VCaP (cell line): ENCODE measurements around the gene GPA33.

Experiments used
- H3K27ac ChIP-seq: fragments of 450-650 bp; 2 replicates; pipeline ENCODE4 v1.5.1; 2017
- CTCF ChIP-seq: fragments of 450-650 bp; conservative IDR thresholded peaks from 2 replicates; pipeline ENCODE4 v1.5.1; 2017; ENCODE audit warnings: mild to moderate bottlenecking, moderate library complexity

Gene GPA33

GRCh38 chr1:167132301-167133010, 42.3 kb upstream of the GPA33 start:
- no peak for TF ChIP-seq CTCF
- no peak overlapping the region for H3K27ac ChIP-seq

DNA sequence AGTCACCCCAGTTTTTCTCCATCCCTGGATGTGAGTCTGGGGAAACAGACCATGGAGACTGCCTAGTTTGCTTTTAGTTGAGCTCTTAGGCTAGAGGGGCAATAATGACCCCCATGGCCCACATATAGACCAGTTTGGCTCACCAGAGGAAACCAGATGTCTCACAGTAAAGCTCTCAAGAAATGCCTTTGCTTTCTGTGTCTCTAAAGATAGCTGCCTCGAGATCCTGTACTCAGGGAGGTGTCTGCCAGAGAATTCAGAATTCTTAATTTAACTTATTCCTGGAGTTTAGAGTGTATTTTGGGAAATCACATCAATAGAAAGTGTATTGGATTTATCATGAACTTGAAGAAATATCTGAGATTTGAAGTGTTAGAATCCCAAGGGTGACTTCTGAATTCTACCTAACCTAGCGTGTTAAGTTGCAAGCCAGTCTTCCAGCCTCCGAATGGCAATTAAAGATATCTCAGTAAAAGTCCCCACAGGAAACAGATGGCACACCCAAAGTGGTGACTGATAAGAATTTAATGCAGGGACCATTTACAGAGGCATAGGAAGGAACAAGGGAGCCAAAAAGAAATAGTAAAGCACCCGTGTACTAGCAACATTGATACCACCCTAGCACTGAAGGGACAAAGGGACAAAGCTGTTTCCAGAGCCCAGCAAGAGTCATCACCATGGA, 40.8 kb upstream of the GPA33 start:
- no peak for TF ChIP-seq CTCF
- H3K27ac ChIP-seq = no peak overlapping the region

DNA sequence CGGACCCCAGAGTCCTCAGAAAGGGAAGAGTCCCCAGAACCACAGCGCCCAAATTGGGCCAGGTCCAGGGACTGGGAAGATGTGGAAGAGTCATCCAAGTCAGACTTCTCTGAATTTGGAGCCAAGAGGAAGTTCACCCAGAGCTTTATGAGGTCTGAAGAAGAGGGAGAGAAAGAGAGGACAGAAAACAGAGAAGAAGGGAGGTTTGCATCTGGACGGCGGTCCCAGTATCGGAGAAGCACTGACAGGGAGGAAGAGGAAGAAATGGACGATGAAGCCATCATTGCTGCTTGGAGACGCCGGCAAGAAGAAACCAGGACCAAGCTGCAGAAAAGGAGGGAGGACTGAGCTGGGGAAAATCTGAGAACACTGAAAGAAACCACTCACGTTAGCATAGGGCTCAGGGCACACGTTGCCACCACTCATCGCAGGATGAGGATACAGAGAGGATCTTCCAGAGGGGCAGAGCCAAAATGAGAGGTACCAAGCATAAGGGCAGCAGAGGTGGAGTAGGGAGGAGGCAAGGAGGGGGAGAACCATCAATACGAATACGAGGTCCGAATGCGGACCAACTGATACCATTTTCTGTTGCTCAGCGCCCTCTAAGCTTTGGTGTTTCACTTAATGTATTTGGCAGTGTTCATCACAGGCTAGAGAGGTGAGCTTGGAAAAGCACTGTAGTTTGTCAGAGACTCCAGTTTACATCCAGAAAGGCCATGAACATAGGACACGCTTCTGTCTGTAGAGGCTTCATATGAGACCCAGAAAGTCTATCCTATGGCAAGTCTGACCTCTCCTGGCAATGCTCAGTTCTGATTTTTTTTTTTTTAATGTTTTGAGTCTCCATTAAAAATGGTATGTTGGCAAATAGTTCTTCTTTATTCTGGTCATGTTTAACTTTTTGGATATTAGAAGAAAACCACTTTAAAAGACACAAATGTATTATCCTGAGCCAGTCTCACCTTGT, 38.4 kb upstream of the GPA33 start:
- no peak overlapping the region for H3K27ac ChIP-seq
- 0 out of 2 replicates have a peak, but pooled peaks have one; percentile 14 for TF ChIP-seq CTCF

- TF ChIP-seq CTCF = no peak
- H3K27ac ChIP-seq = no peak overlapping the region
Measured at GRCh38 chr1:167127661-167128060, 37.5 kb upstream of the GPA33 start.

DNA sequence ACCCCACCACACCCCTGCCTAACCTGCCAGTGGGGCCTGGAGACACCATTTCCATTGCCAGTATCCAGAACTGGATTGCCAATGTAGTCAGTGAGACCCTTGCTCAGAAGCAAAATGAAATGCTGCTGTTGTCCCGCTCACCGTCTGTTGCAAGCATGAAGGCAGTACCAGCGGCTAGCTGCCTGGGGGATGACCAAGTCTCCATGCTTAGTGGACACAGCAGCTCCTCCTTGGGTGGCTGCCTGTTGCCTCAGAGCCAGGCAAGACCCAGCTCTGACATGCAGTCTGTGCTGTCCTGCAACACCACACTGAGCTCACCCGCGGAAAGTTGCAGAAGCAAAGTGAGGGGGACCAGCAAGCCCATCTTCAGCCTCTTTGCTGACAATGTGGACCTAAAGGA, 37.1 kb upstream of the GPA33 start:
- H3K27ac ChIP-seq = no peak overlapping the region
- no peak for TF ChIP-seq CTCF

GRCh38 chr1:167126811-167127210, 36.6 kb upstream of the GPA33 start:
- no peak for TF ChIP-seq CTCF
- no peak overlapping the region for H3K27ac ChIP-seq

DNA sequence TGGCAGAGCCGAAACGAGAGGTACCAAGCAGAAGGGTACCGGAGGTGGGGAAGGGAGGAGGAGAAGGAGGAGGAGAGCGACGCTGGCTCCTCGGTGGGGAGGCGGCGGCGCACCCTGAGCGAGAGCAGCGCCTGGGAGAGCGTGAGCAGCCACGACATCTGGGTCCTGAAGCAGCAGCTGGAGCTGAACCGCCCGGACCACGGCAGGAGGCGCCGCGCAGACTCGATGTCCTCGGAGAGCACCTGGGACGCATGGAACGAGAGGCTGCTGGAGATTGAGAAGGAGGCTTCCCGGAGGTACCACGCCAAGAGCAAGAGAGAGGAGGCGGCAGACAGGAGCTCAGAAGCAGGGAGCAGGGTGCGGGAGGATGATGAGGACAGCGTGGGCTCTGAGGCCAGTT, 36.1 kb upstream of the GPA33 start:
- TF ChIP-seq CTCF = no peak
- H3K27ac ChIP-seq = no peak overlapping the region
